K562 (cell line): ENCODE data around the gene IQGAP3. TPM values are rescaled to one million over a fixed set of nuclear protein-coding genes. Genes with fewer than 3 reads are reported as not detected.

Experiments
- ATAC-seq: fragments of 200-7000 bp; cut with Tn5 transposase; 3 replicates; pipeline ENCODE4 v1.9.1; 2020; ENCODE audit warnings: moderate library complexity
- BruUV-seq: library from RNA; stranded (reverse); fragments of 400-500 nt; replicated peaks from 2 replicates; lab custom pipeline; 2021; lab: Mats Ljungman, UMichigan
- CTCF ChIA-PET: fragments of 300-600 bp; formaldehyde crosslinking; extraction: SDS; loops from one replicate; lab custom pipeline; 2021; ENCODE audit warnings: low intra/inter-chr PET ratio; lab: Yijun Ruan, JAX
- POLR2A ChIA-PET: fragments of 300-600, 350-650 bp; sonication (Branson Sonifier 250); formaldehyde crosslinking; extraction: SDS; loops from one replicate; lab custom pipeline; 2021; ENCODE audit warnings: antibody characterized with exemption, inconsistent platforms; lab: Yijun Ruan, JAX
- DNase-seq, 4 experiments: peaks; one replicate each; pipeline versions ENCODE4 v3.0.0 to v3.0.0-alpha.2; 2011 to 2018; ENCODE audit warnings: low spot score in 3 of 4, mixed read lengths in 3 of 4; ENCODE audit errors: extremely low read depth in 1 of 4
- FAIRE-seq: peaks from 2 replicates; lab custom pipeline; 2011; peaks lifted over from hg19 to GRCh38; lab: Jason Lieb, UNC
- H2AFZ ChIP-seq: 2 replicates; pipeline ENCODE4 v1.6.0; 2011; ENCODE audit warnings: low read depth, low read length, control low read depth, inconsistent platforms
- H3K27ac ChIP-seq: fragments of 200-600 bp; 3 replicates; pipeline ENCODE4 v1.8.0; 2011; ENCODE audit warnings: low read depth, mild to moderate bottlenecking, control low read depth, inconsistent platforms, low read length, moderate library complexity, mixed read lengths; ENCODE audit errors: extremely low read depth
- H3K27me3 ChIP-seq, 2 experiments: fragments of 300-600 bp in 1 of 2; 2 replicates in 1 of 2; 3 replicates in 1 of 2; pipeline versions ENCODE4 v1.6.0 to v1.8.0; 2011; ENCODE audit warnings: inconsistent platforms in 2 of 2, low read length in 2 of 2, mild to moderate bottlenecking in 1 of 2, mixed read lengths in 1 of 2, moderate library complexity in 1 of 2; ENCODE audit not compliant: control insufficient read depth in 2 of 2, insufficient read depth in 2 of 2
- H3K36me3 ChIP-seq: fragments of 300-600 bp; 3 replicates; pipeline ENCODE4 v1.8.0; 2011; ENCODE audit warnings: mild to moderate bottlenecking, low read length, inconsistent platforms; ENCODE audit not compliant: control insufficient read depth, insufficient read depth
- H3K4me1 ChIP-seq, 2 experiments: fragments of 200-600 bp in 1 of 2; replicated peaks in 1 of 2; 2 replicates in 1 of 2; 3 replicates in 1 of 2; pipeline versions ENCODE4 v1.5.1 to v1.8.0; 2011; ENCODE audit warnings: inconsistent platforms in 2 of 2, low read length in 2 of 2, mild to moderate bottlenecking in 1 of 2, mixed read lengths in 1 of 2, moderate library complexity in 1 of 2; ENCODE audit not compliant: control insufficient read depth in 2 of 2, insufficient read depth in 2 of 2
- H3K4me2 ChIP-seq: 2 replicates; pipeline ENCODE4 v1.6.1; 2011; ENCODE audit warnings: low read length, control low read depth, inconsistent platforms, mixed read lengths; ENCODE audit not compliant: insufficient read depth
- H3K4me3 ChIP-seq: fragments of 200-600 bp; sonication (generic), shearing (Covaris generic); 2 replicates; pipeline ENCODE4 v1.5.1; 2016; ENCODE audit warnings: control low read depth, inconsistent platforms
- H3K79me2 ChIP-seq: fragments of 200-600 bp; 3 replicates; pipeline ENCODE4 v1.8.0; 2011; ENCODE audit warnings: low read length, inconsistent platforms; ENCODE audit not compliant: control insufficient read depth, insufficient read depth
- H3K9ac ChIP-seq, 2 experiments: 2 replicates each; pipeline versions ENCODE4 v1.6.0 to v1.6.1; 2011; ENCODE audit warnings: low read depth in 2 of 2, low read length in 2 of 2, control low read depth in 1 of 2, inconsistent platforms in 1 of 2, mild to moderate bottlenecking in 1 of 2, mixed read lengths in 1 of 2; ENCODE audit not compliant: insufficient read depth in 1 of 2
- H3K9me1 ChIP-seq: one replicate; pipeline ENCODE4 v1.6.0; 2011; ENCODE audit warnings: inconsistent platforms, mild to moderate bottlenecking, low read length, moderate library complexity; ENCODE audit not compliant: control insufficient read depth, insufficient read depth
- H3K9me3 ChIP-seq: replicated peaks from 2 replicates; pipeline ENCODE4 v1.5.1; 2011; ENCODE audit warnings: low read depth, low read length, inconsistent platforms; ENCODE audit not compliant: control insufficient read depth, insufficient read depth
- H4K20me1 ChIP-seq: replicated peaks from 2 replicates; pipeline ENCODE4 v1.6.1; 2011; ENCODE audit warnings: low read length, inconsistent platforms, mixed read lengths; ENCODE audit not compliant: control insufficient read depth, insufficient read depth
- CC2D1A ChIP-seq: fragments of 450-650 bp; IDR thresholded peaks from 2 replicates; pipeline ENCODE4 v1.6.1; 2017; ENCODE audit warnings: mild to moderate bottlenecking
- HIVEP1 ChIP-seq: fragments of 250-450 bp; sonication (Bioruptor Pico); IDR thresholded peaks from 2 replicates; pipeline ENCODE4 v1.4.0; 2020; ENCODE audit warnings: mild to moderate bottlenecking
- NFATC3 ChIP-seq: fragments of 450-650 bp; IDR thresholded peaks from 2 replicates; pipeline ENCODE4 v1.6.1; 2017; ENCODE audit warnings: mild to moderate bottlenecking
- NR1H2 ChIP-seq: sonication (generic); formaldehyde crosslinking; IDR thresholded peaks from 2 replicates; pipeline ENCODE4 v1.4.0; 2020; ENCODE audit warnings: mild to moderate bottlenecking, missing genetic modification reagents
- ZEB2 ChIP-seq: fragments of 450-650 bp; IDR thresholded peaks from 2 replicates; pipeline ENCODE4 v1.6.1; 2016
- ZNF24 ChIP-seq: fragments of 450-650 bp; IDR thresholded peaks from 2 replicates; pipeline ENCODE4 v1.6.1; 2016
- WGBS: fragments of 100-300 bp; shearing (Covaris generic); methylation state at CpG from one replicate; pipeline ENCODE4 v1.1.6; 2016; ENCODE audit warnings: low coverage, mixed read lengths; ENCODE audit not compliant: insufficient coverage; ENCODE audit errors: missing lambda C conversion rate; 5-methylcytosine and 5-hydroxymethylcytosine counted together
- in situ Hi-C: fragments of 300-500 bp; cut with MboI; formaldehyde crosslinking; loops from 4 replicates; pipeline ENCODE4 v1.15.0; 2018; ENCODE audit warnings: inconsistent platforms, mixed read lengths
- intact Hi-C: fragments of 100-400 bp; cut with micrococcal nuclease; formaldehyde crosslinking; loops from 2 replicates; pipeline ENCODE4 v1.14.2; 2022
- polyA plus RNA-seq, 8 experiments: library from polyadenylated mRNA; depleted of rRNA in 4 of 8; stranded (reverse) in 5 of 8; unstranded in 3 of 8; fragments of >200 nt; fragmentation: Nextera tagmentation in 2 of 8; fragmentation: Illumina TruSeq in 1 of 8; extraction: Ambion mirVana in 2 of 8; extraction: Trizol in 1 of 8; gene quantifications; 2 replicates each; pipeline versions ENCODE4 v1.2.1 to v1.2.3, GENCODE V29; 2011 to 2014; ENCODE audit warnings: inconsistent platforms in 1 of 8, missing spikeins in 1 of 8
- total RNA-seq, 7 experiments: library from RNA; depleted of rRNA in 6 of 7; stranded (reverse); fragments of >200 nt in 6 of 7; fragmentation: Illumina TruSeq in 2 of 7; extraction: Trizol in 2 of 7; gene quantifications; 2 replicates each; pipeline versions ENCODE4 v1.2.1 to v1.2.3, GENCODE V29; 2011 to 2021; ENCODE audit warnings: low replicate concordance in 1 of 7

Gene IQGAP3
- total and polyA plus RNA-seq, 9 of the 15 experiments (the other 6 are each of a cell fraction or from before 2014, with no cell fraction given) = 1.4 to 16.6 (median 11.9) TPM

DNA sequence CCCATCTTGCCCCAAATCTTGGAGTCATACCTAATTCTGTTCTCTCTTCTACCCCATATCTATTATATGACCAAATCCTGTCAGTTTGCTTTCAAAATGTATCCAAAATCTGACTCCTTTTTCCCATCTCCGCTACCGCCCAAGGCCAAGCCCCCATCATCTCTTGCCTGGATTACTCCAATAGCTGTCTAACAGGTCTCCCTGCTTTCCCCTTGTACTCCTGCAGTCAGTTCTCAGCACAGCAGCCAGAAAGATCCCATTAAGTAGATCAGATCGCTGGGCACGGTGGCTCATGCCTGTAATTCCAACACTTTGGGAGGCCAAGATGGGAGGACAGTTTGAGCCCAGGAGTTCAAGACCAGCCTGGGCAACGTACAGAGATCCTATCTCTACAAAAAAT, 19.8 kb downstream of the IQGAP3 start:
- no peaks in the 10 kb centered on the region for H3K27me3 ChIP-seq
- intact Hi-C loops = no loop called here
- no peak for TF ChIP-seq ZNF24
- no peaks in the 10 kb centered on the region for H3K79me2 ChIP-seq
- ChIA-PET CTCF (no interaction called here), POLR2A (interaction anchor here (1.0 to 1.7 kb wide), 3 partner anchors 10 to 42 kb away, joined by 3 to 7 read pairs (median 5); no protein-coding TSS in a partner anchor)
- no peaks in the 10 kb centered on the region for H3K4me1 ChIP-seq
- no peaks in the 10 kb centered on the region for H4K20me1 ChIP-seq
- H3K4me3 ChIP-seq = no peak overlapping the region
- peaks cover 45% of the 10 kb centered on the region; the same call in 2 of the 3 replicates for H3K36me3 ChIP-seq
- ATAC-seq (no peak), DNase-seq (no peak), FAIRE-seq (no peak)
- H3K4me2 ChIP-seq = no peak overlapping the region
- no peaks in the 10 kb centered on the region for H3K9me1 ChIP-seq
- no TSS peak for BruUV-seq
- no peak overlapping the region for H3K9ac ChIP-seq
- no peaks in the 10 kb centered on the region for H3K9me3 ChIP-seq
- no peak overlapping the region for H3K27ac ChIP-seq
- WGBS = 59% methylated on average over 5 of the region's 5 CpGs
- in situ Hi-C loops = no loop called here
- H2AFZ ChIP-seq = no peak overlapping the region

DNA sequence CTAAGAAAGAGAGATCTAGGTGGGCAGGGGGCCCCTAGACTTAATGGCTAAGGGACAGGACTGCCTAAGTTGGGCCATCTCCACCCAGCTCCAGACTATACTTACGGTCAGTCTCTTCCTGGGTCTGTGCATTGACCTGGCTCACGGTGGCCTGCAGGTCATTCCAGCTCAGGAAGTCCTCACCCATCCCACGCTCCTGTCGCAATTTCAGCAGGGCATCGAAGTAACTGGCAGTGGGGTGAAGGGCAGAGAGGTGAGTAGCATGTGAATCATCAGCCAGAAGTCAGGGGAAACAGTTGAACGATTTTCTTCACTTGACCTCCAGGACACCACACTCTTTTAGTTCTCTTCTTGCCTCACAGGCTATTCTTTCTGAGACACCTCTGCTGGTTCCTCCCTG, 20.5 kb downstream of the IQGAP3 start:
- no peak for DNase-seq
- no peaks in the 10 kb centered on the region for H3K4me1 ChIP-seq
- H3K9ac ChIP-seq = no peak overlapping the region
- H3K9me3 ChIP-seq = no peaks in the 10 kb centered on the region
- ChIA-PET POLR2A (interaction anchor here (1.0 to 1.7 kb wide), 4 partner anchors 9 to 42 kb away, joined by 3 to 7 read pairs (median 4); no protein-coding TSS in a partner anchor), CTCF (no interaction called here)
- H3K79me2 ChIP-seq = no peaks in the 10 kb centered on the region
- in situ Hi-C loops = no loop called here
- BruUV-seq = no TSS peak
- WGBS = 58% methylated on average over 4 of the region's 6 CpGs
- H3K4me2 ChIP-seq = no peak overlapping the region
- H4K20me1 ChIP-seq = no peaks in the 10 kb centered on the region
- no peak overlapping the region for H2AFZ ChIP-seq
- FAIRE-seq = no peak
- no peak for ATAC-seq
- H3K27ac ChIP-seq = no peak overlapping the region
- no peak overlapping the region for H3K4me3 ChIP-seq
- H3K36me3 ChIP-seq = peaks cover 51% of the 10 kb centered on the region; the same call in 2 of the 3 replicates
- no peaks in the 10 kb centered on the region for H3K27me3 ChIP-seq
- intact Hi-C loops = no loop called here
- TF ChIP-seq NR1H2 (CRISPR knock-in tag) = no peak
- TF ChIP-seq ZEB2 = no peak
- no peak for TF ChIP-seq HIVEP1
- no peak for TF ChIP-seq CC2D1A
- TF ChIP-seq NFATC3 = no peak
- H3K9me1 ChIP-seq = no peaks in the 10 kb centered on the region
